B cell (primary cell): ENCODE data around the gene BCL2L1. TPM values are rescaled to one million over a fixed set of nuclear protein-coding genes. Genes with fewer than 3 reads are reported as not detected.

Experiments
- ATAC-seq: fragments of 200-7000 bp; cut with Tn5 transposase; one replicate; pipeline ENCODE4 v1.10.0; 2021; ENCODE audit warnings: low read depth, mild to moderate bottlenecking, moderate number of reproducible peaks, moderate library complexity
- CTCF ChIA-PET: fragments of 350-600 bp; sonication (Branson Sonifier 250); formaldehyde crosslinking; loops from one replicate; lab custom pipeline; 2021; ENCODE audit warnings: antibody characterized with exemption, inconsistent platforms; lab: Charles Lee
- POLR2A ChIA-PET: fragments of 350-600 bp; sonication (Branson Sonifier 250); formaldehyde crosslinking; loops from one replicate; lab custom pipeline; 2021; ENCODE audit warnings: antibody characterized with exemption; lab: Charles Lee
- DNase-seq: peaks from one replicate; pipeline ENCODE4 v3.0.0; 2013
- H2AFZ ChIP-seq: 2 replicates; pipeline ENCODE4 v1.6.1; 2012; ENCODE audit warnings: mild to moderate bottlenecking, low read depth, low read length; ENCODE audit not compliant: insufficient read depth, poor library complexity, severe bottlenecking
- H3K27ac ChIP-seq, 2 donors: 1 replicate in 1 of 2; 2 replicates in 1 of 2; pipeline ENCODE4 v1.5.1; 2012 to 2013; ENCODE audit warnings: low read length in 2 of 2, mild to moderate bottlenecking in 2 of 2, moderate library complexity in 1 of 2
- H3K27me3 ChIP-seq, 4 experiments: fragments of 200-600 bp in 1 of 4; sonication (generic) in 1 of 4; replicated peaks in 1 of 4; 1 replicate in 2 of 4; 2 replicates in 2 of 4; pipeline versions ENCODE4 v1.6.1 to v1.7.0; 2013 to 2016; ENCODE audit warnings: low read length in 3 of 4, mild to moderate bottlenecking in 2 of 4, mixed read lengths in 1 of 4, moderate library complexity in 1 of 4; ENCODE audit not compliant: insufficient read depth in 4 of 4, control insufficient read depth in 3 of 4; ENCODE audit errors: control extremely low read depth in 1 of 4
- H3K36me3 ChIP-seq, 2 experiments: replicated peaks in 1 of 2; 1 replicate in 1 of 2; 2 replicates in 1 of 2; pipeline versions ENCODE4 v1.6.1 to v1.7.1; 2013; ENCODE audit warnings: low read length in 1 of 2; ENCODE audit not compliant: insufficient read depth in 2 of 2, control insufficient read depth in 1 of 2; ENCODE audit errors: control extremely low read depth in 1 of 2, extremely low read depth in 1 of 2
- H3K4me1 ChIP-seq, 2 donors: fragments of 200-600 bp in 1 of 2; sonication (generic) in 1 of 2; 1 replicate in 1 of 2; 2 replicates in 1 of 2; pipeline versions ENCODE4 v1.5.1 to v1.6.1; 2013 to 2017; ENCODE audit warnings: low read length in 2 of 2; ENCODE audit not compliant: control insufficient read depth in 2 of 2, insufficient read depth in 2 of 2
- H3K4me2 ChIP-seq: replicated peaks from 2 replicates; pipeline ENCODE3; 2012; ENCODE audit warnings: mild to moderate bottlenecking, low read depth, low read length; ENCODE audit not compliant: poor library complexity, severe bottlenecking
- H3K4me3 ChIP-seq, 5 experiments: fragments of 200-600 bp in 1 of 5; sonication (generic) in 1 of 5; 1 replicate in 3 of 5; 2 replicates in 2 of 5; pipeline versions ENCODE4 v1.5.1 to v1.7.0; 2011 to 2016; ENCODE audit warnings: low read length in 4 of 5, mild to moderate bottlenecking in 4 of 5, low read depth in 2 of 5, control low read depth in 1 of 5, moderate library complexity in 1 of 5; ENCODE audit not compliant: insufficient read depth in 1 of 5; ENCODE audit errors: control extremely low read depth in 1 of 5, extremely low read depth in 1 of 5
- H3K79me2 ChIP-seq: fragments of 200-600 bp; sonication (generic); one replicate; pipeline ENCODE4 v1.6.0; 2016; ENCODE audit warnings: low read length; ENCODE audit not compliant: control insufficient read depth, insufficient read depth
- H3K9ac ChIP-seq: fragments of 200-600 bp; sonication (generic); 2 replicates; pipeline ENCODE4 v1.6.1; 2017; ENCODE audit warnings: mild to moderate bottlenecking, low read length, moderate library complexity
- H3K9me3 ChIP-seq, 3 donors: one replicate each; pipeline versions ENCODE4 v1.6.1 to v1.7.1; 2013; ENCODE audit warnings: low read length in 2 of 3; ENCODE audit not compliant: control insufficient read depth in 2 of 3, insufficient read depth in 1 of 3; ENCODE audit errors: control extremely low read depth in 1 of 3
- H4K20me1 ChIP-seq: 2 replicates; pipeline ENCODE4 v1.6.0; 2012; ENCODE audit warnings: mild to moderate bottlenecking, low read length; ENCODE audit not compliant: insufficient read depth, control insufficient read depth, poor library complexity, severe bottlenecking
- H3K27ac Mint-ChIP-seq: one replicate; pipeline ENCODE4 v1.8.0; 2021; ENCODE audit warnings: mixed read lengths
- H3K27me3 Mint-ChIP-seq: one replicate; pipeline ENCODE4 v1.8.0; 2021; ENCODE audit warnings: mixed read lengths
- H3K4me1 Mint-ChIP-seq: one replicate; pipeline ENCODE4 v1.8.0; 2021; ENCODE audit warnings: mixed read lengths
- H3K4me3 Mint-ChIP-seq: one replicate; pipeline ENCODE4 v1.8.0; 2021; ENCODE audit warnings: mixed read lengths
- H3K9me3 Mint-ChIP-seq: one replicate; pipeline ENCODE4 v1.8.0; 2022; ENCODE audit warnings: mixed read lengths; ENCODE audit not compliant: insufficient read depth
- EZH2 ChIP-seq: IDR thresholded peaks from 2 replicates; pipeline ENCODE4 v1.6.1; 2012; ENCODE audit warnings: borderline replicate concordance, low read depth, mild to moderate bottlenecking, moderate library complexity, low read length; ENCODE audit not compliant: insufficient read depth, poor library complexity, severe bottlenecking
- WGBS: methylation state at CpG from one replicate; pipeline ENCODE4 v1.1.5; 2013; ENCODE audit warnings: missing lambda C conversion rate; ENCODE audit not compliant: insufficient coverage; 5-methylcytosine and 5-hydroxymethylcytosine counted together
- intact Hi-C: fragments of 100-400 bp; cut with micrococcal nuclease; formaldehyde crosslinking; loops from one replicate; pipeline ENCODE4 v1.10.0; 2022
- polyA plus RNA-seq: library from polyadenylated mRNA; depleted of rRNA; stranded (reverse); fragments of >200 nt; gene quantifications from 2 replicates; pipeline ENCODE4 v1.2.3, GENCODE V29; 2012
- total RNA-seq, 2 donors: library from RNA; stranded (reverse); fragments of 120-200 nt in 1 of 2; gene quantifications; 1 replicate in 1 of 2; 2 replicates in 1 of 2; pipeline versions ENCODE4 v1.2.3 to v1.2.4, GENCODE V29; 2013 to 2022
- TF ChIP-seq, protein P1 (sequence below): fragments of 200-600 bp; IDR thresholded peaks from one replicate; pipeline ENCODE4 v1.8.0; 2022; ENCODE audit warnings: antibody characterized with exemption, mild to moderate bottlenecking

Gene BCL2L1
- total and polyA plus RNA-seq, 2 donors (not counting 1 experiment from before 2014, with no cell fraction given) = 10.1 to 33.0 TPM

GRCh38 chr20:31674895-31675827 lies 47.5 kb downstream of the BCL2L1 start:
- 0% methylated on average over 4 of the region's 10 CpGs for WGBS
- H3K27me3 Mint-ChIP-seq = no peaks in the 10 kb centered on the region
- no peaks in the 10 kb centered on the region for H3K9me3 Mint-ChIP-seq
- ATAC-seq (peak; percentile 80), DNase-seq (peak; percentile 79)
- TF ChIP-seq, protein P1, sequence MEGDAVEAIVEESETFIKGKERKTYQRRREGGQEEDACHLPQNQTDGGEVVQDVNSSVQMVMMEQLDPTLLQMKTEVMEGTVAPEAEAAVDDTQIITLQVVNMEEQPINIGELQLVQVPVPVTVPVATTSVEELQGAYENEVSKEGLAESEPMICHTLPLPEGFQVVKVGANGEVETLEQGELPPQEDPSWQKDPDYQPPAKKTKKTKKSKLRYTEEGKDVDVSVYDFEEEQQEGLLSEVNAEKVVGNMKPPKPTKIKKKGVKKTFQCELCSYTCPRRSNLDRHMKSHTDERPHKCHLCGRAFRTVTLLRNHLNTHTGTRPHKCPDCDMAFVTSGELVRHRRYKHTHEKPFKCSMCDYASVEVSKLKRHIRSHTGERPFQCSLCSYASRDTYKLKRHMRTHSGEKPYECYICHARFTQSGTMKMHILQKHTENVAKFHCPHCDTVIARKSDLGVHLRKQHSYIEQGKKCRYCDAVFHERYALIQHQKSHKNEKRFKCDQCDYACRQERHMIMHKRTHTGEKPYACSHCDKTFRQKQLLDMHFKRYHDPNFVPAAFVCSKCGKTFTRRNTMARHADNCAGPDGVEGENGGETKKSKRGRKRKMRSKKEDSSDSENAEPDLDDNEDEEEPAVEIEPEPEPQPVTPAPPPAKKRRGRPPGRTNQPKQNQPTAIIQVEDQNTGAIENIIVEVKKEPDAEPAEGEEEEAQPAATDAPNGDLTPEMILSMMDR = no peak
- no peak for TF ChIP-seq EZH2
- Histone ChIP-seq H3K4me3 (peak overlapping the region; percentile 52 to 90 (median 81)), H3K9ac (peak overlapping the region; percentile 87), H3K4me1 (peaks cover 26 to 34% of the 10 kb centered on the region in 2 donors), H3K36me3 (peaks cover 0 to 17% of the 10 kb centered on the region in 2 experiments), H3K9me3 (no peaks in the 10 kb centered on the region), H3K27ac (peak overlapping the region; percentile 64 to 92), H3K79me2 (peaks cover 57% of the 10 kb centered on the region), H2AFZ (peak overlapping the region; percentile 70), H4K20me1 (no peaks in the 10 kb centered on the region), H3K27me3 (no peaks in the 10 kb centered on the region), H3K4me2 (peak overlapping the region; percentile 97)
- peak overlapping the region; percentile 93 for H3K27ac Mint-ChIP-seq
- intact Hi-C loops = loop anchor here (1.0 kb wide), 2 partner anchors 10 to 48 kb away; no protein-coding TSS in a partner anchor
- CTCF ChIA-PET = interaction anchor here (1.3 to 5.1 kb wide), 5 partner anchors 9 to 48 kb away, joined by 3 to 35 read pairs (median 6); partner anchors contain the start of gene BCL2L1
- POLR2A ChIA-PET = interaction anchor here (0.6 to 2.5 kb wide), 4 partner anchors 9 to 683 kb away, joined by 3 to 13 read pairs (median 6); partner anchors contain the start of gene ASXL1
- peak overlapping the region; percentile 92 for H3K4me3 Mint-ChIP-seq
- peaks cover 48% of the 10 kb centered on the region for H3K4me1 Mint-ChIP-seq
